Activated T-cell treated with anti-CD3 and anti-CD28 coated beads, Interleukin-2, amount 50 U/mL, for 72 hours (primary cell): ENCODE results near the gene EXD3. TPM values are rescaled to one million over a fixed set of nuclear protein-coding genes. Genes with fewer than 3 reads are reported as not detected.

ENCODE experiments used
- ATAC-seq, 2 donors: fragments of 150-1000 bp; cut with Tn5 transposase; replicated peaks in 1 of 2; 2 replicates each; pipeline ENCODE4 v1.10.0; 2021; ENCODE audit warnings: moderate library complexity in 2 of 2, mild to moderate bottlenecking in 1 of 2
- DNase-seq, 2 donors: peaks; one replicate each; pipeline ENCODE4 v3.0.0; 2021 to 2022; ENCODE audit warnings: mixed read lengths in 1 of 2
- H3K27ac Mint-ChIP-seq: one replicate; pipeline ENCODE4 v1.8.0; 2022; ENCODE audit warnings: mild to moderate bottlenecking, moderate library complexity, mixed read lengths
- H3K27me3 Mint-ChIP-seq: one replicate; pipeline ENCODE4 v1.8.0; 2022; ENCODE audit warnings: low read depth, mixed read lengths
- H3K36me3 Mint-ChIP-seq, 2 donors: one replicate each; pipeline ENCODE4 v1.8.0; 2022; ENCODE audit warnings: mixed read lengths in 2 of 2, mild to moderate bottlenecking in 1 of 2; ENCODE audit not compliant: insufficient read depth in 2 of 2
- H3K4me1 Mint-ChIP-seq: one replicate; pipeline ENCODE4 v1.8.0; 2022; ENCODE audit warnings: low read depth, mixed read lengths
- H3K4me3 Mint-ChIP-seq, 2 donors: one replicate each; pipeline ENCODE4 v1.8.0; 2022; ENCODE audit warnings: mild to moderate bottlenecking in 2 of 2, mixed read lengths in 2 of 2, moderate library complexity in 2 of 2
- H3K9me3 Mint-ChIP-seq, 2 donors: one replicate each; pipeline ENCODE4 v1.8.0; 2022; ENCODE audit warnings: mixed read lengths in 2 of 2
- total RNA-seq, 2 donors: library from RNA; stranded (reverse); gene quantifications; one replicate each; pipeline ENCODE4 v1.2.3, GENCODE V29; 2022

EXD3 gene
- total RNA-seq, 2 donors from 2014 or later, result 23.7 to 26.0 TPM

DNA sequence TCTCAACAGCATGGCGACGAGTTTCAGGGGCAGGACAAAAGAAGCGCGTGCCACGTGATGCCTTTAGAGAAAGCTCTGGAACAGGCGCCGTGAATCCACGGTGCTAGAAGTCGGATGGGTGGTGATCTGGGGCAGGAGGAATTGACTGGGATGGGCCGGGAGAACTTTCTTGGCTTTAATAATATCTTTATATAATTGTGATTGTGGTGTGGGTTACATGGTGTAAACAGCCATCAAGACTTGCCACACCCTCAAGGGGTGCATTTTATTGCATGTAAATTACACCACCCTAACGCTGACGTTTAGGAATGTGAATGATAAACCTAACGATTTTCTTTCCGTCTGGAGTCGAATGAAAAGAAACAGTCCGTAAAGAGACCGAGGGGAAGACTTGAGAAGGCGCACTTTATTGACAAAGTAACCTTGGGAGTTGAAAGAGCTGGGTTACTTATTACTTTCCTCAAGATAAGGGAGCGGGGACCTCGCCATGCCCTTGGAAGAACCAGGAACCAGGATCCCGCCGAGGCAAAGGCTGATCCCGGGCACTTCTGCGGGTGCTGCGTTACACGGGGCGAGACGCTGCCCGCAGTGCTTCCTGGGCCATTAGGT, 129.4 kb downstream of the EXD3 start:
- Mint-ChIP-seq H3K9me3 (no peaks in the 10 kb centered on the region), H3K4me1 (peaks cover 10% of the 10 kb centered on the region), H3K27me3 (peaks cover 26% of the 10 kb centered on the region), H3K27ac (no peak overlapping the region), H3K36me3 (no peaks in the 10 kb centered on the region), H3K4me3 (no peak overlapping the region)
- DNase-seq (no peak), ATAC-seq (no peak)

DNA sequence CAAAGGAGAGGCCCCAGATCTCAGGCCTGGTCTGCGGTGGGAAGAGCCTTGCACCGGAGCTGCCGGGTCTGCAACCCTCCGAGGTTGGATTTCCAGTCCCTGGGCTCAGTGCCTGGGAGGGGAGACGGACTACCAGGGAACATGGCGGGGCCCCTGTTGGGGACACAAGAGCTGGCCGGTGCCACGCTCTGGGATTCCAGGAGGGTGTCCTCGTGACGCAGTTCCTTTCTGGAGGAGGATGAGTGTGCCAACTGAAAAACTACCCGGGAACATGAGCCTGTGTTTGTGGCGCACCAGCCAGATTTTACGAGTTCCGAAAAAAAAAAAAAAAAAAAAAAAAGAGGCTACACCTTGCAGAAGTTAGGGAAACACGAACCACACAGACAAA, 129.9 kb downstream of the EXD3 start:
- Mint-ChIP-seq H3K9me3 (no peaks in the 10 kb centered on the region), H3K4me1 (peaks cover 10% of the 10 kb centered on the region), H3K36me3 (no peaks in the 10 kb centered on the region), H3K4me3 (no peak overlapping the region), H3K27me3 (peaks cover 23% of the 10 kb centered on the region), H3K27ac (no peak overlapping the region)
- DNase-seq (no peak), ATAC-seq (no peak)

DNA sequence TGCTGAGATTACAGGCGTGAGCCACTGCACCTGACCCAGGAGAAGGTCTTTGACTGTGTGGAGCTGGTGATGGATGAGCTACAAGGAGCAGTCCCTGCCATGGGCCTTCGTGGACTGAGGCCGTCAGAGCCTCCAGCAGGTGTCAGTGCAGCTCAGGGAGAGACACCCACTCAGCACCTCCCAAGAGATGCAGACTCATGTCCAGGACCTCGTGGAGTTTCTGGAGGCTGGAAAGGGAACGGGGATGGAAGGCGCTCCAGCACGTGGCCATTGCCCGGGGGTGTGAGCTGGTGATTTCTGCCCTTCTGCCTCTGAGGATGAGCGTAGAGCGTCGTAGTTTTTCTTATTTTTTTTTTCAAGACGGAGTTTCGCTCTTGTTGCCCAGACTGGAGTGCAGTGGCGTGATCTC, 136.0 kb downstream of the EXD3 start:
- DNase-seq (no peak), ATAC-seq (peak; percentile 52 to 73)
- peaks cover 9% of the 10 kb centered on the region for H3K27me3 Mint-ChIP-seq
- H3K27ac Mint-ChIP-seq, result no peak overlapping the region
- H3K4me1 Mint-ChIP-seq, result no peaks in the 10 kb centered on the region
- H3K9me3 Mint-ChIP-seq, result no peaks in the 10 kb centered on the region
- no peak overlapping the region for H3K4me3 Mint-ChIP-seq
- no peaks in the 10 kb centered on the region for H3K36me3 Mint-ChIP-seq

DNA sequence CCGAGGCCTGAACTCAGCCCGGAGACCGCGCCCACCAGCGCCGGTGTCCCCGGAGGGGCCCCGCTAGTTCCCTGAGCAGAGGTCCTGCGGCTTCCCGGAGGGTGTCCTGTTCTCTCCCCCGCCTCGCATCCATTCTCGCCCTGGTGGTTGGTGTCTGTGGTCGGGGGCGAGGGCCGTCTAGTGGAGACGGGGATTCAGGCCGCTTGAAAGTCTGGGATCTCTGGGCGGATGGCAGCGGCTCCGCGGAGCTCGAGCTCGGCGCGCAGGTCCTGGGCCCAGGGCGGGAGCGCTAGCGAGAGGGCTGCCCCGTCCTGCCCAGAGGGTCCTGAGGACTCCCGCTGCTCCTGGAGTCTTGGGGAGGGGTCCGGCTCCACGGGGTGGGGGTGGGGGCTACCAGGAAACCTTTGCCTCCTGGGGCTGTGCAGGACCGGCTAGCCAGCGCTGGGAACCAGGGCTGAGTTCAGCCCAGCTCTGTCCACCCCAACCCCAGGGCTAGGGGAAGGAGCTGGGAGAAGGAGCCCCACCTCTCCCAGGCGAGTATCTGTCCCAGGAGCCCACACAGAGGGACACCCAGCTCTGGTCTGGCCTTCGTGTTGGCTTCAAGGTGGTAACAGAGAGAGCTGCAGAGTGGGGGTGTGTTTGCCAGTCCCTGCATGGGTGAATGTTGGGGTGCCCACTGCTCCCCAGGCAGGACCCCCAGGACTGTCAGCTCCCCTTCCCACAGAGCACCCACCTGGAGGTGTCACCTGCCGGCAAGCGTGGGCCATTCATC, 141.4 kb downstream of the EXD3 start:
- H3K4me3 Mint-ChIP-seq, result no peak overlapping the region
- no peaks in the 10 kb centered on the region for H3K36me3 Mint-ChIP-seq
- peaks cover 11% of the 10 kb centered on the region for H3K4me1 Mint-ChIP-seq
- DNase-seq (no peak), ATAC-seq (no peak)
- no peak overlapping the region for H3K27ac Mint-ChIP-seq
- H3K9me3 Mint-ChIP-seq, result no peaks in the 10 kb centered on the region
- H3K27me3 Mint-ChIP-seq, result peaks cover 10% of the 10 kb centered on the region

DNA sequence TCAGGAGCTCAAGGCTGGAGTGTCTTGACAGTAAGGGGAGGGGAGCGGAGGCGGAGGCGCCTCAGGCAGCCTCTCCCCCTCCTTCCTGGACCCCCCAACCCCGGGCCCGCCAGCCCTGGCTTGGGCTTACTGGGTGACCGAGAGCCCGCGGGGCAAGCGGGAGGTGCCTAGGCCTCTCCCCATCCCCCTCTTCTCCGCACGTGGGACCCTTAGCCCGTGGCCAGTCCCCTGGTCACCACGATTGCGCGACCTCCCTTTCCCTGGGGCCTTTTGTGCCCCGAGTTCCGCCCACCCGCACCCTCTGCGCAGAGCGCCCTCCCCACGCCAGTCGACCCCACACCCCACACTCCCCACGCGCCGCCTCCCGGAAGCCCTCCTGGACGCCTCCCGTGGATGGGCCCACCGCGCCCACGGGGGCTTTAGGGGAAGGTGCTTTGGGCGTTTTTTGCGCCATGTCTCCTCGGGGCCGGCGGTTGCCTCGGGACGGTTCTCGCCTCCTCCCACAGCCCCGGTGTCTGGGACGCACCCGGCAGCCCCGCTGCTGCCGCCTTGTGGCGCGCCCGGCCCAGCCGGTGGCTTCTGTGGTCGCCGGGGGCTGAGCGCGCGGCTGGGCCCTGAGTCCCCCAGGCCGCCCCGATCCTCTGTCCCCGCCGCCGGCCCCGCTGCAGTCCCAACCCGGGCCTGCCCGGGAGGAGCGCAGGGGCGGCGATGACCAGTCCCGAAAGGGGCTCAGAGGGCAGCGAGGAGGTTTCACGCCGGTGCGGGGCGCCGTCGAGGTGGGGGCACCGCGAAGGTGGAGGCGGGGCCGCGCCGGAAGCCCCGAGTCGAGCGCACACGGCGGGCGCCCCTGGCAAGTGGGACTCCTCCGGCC, 142.3 kb downstream of the EXD3 start:
- H3K27me3 Mint-ChIP-seq, result peaks cover 10% of the 10 kb centered on the region
- H3K9me3 Mint-ChIP-seq, result no peaks in the 10 kb centered on the region
- DNase-seq (no peak), ATAC-seq (peak in 1 of 2 donors; percentile 38)
- no peak overlapping the region for H3K4me3 Mint-ChIP-seq
- H3K4me1 Mint-ChIP-seq, result peaks cover 12% of the 10 kb centered on the region
- H3K27ac Mint-ChIP-seq, result no peak overlapping the region
- H3K36me3 Mint-ChIP-seq, result no peaks in the 10 kb centered on the region

DNA sequence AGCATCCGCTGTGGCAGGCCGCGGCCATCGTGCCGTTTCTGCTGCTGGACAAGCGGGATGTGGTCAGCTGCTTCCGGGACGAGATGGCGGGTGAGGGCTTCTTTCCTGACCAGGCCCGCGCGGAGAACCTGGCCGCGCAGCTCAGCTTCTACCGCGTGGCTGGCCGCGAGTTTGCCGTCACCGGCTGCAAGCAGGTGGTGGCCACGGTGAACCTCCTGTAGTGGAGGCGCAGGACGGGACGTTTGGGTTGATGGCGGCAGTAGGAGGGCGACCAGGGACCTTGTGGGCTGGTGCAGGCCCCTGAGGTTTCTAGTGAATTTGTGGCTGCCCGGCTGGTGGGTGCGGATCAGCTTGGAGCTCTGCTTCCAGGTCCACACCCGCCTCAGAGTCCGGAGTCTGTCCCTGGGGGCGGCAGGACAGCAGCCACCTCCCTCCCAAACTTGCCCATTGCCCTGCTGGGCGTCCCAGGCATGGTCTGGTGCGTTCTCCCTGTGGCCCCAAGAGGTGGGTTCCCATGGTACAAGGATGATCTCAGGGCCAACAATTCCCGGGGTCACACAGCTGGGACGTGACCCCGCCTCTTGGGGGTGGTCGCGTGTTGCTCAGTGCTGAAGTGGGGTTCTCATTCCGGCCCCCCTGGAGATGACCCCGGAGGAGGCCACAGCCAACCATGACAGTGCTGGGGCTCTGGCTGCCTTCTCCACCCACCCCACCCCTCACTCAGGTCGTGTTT, 143.1 kb downstream of the EXD3 start:
- ATAC-seq (no peak), DNase-seq (no peak)
- Mint-ChIP-seq H3K4me3 (no peak overlapping the region), H3K27ac (no peak overlapping the region), H3K9me3 (no peaks in the 10 kb centered on the region), H3K4me1 (peaks cover 12% of the 10 kb centered on the region), H3K27me3 (peaks cover 10% of the 10 kb centered on the region), H3K36me3 (no peaks in the 10 kb centered on the region)

DNA sequence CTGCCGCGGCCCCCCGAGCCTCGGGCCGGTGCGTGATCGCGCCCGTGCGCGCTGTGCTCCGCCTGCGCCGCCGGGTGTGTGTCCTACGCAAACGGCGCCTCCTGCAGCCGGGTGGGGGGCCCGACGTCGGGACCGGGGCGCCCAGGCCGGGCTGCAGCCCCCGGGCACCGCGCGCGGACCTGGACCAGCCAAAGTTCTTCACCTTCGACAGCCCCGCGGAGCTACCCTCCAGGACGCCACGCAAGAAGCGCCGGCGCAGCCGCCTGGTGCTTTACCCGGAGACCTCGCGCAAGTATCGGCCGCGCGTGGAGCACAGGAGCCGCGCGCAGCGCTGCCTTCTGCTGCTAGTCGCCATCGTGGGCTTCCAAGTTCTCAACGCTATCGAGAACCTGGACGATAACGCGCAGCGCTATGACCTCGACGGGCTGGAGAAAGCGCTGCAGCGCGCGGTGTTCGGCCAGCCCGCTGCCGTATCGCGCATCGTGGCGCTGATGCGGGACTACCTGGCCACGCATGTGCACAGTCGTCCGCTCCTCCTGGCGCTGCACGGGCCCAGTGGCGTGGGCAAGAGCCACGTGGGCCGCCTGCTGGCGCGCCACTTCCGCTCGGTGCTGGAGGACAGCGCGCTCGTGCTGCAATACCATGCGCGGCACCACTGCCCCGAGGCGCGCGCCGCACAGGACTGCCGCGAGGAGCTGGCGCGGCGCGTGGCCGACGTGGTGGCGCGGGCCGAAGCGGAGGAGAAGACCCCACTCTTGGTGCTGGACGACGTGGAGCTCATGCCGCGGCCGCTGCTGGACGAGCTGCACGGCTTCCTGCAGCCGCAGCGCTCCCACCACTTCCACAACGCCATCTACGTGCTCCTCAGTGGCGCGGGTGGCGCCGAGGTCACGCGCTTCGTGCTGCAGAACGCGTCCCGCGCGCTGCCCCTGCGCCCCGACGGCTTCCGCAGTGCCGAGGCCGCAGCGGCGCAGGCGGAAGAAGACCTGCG, 143.9 kb downstream of the EXD3 start:
- ATAC-seq, result no peak
- H3K4me1 Mint-ChIP-seq, result peaks cover 12% of the 10 kb centered on the region
- no peak overlapping the region for H3K27ac Mint-ChIP-seq
- H3K27me3 Mint-ChIP-seq, result peaks cover 10% of the 10 kb centered on the region
- DNase-seq, result no peak
- no peaks in the 10 kb centered on the region for H3K9me3 Mint-ChIP-seq
- H3K4me3 Mint-ChIP-seq, result no peak overlapping the region
- H3K36me3 Mint-ChIP-seq, result no peaks in the 10 kb centered on the region

DNA sequence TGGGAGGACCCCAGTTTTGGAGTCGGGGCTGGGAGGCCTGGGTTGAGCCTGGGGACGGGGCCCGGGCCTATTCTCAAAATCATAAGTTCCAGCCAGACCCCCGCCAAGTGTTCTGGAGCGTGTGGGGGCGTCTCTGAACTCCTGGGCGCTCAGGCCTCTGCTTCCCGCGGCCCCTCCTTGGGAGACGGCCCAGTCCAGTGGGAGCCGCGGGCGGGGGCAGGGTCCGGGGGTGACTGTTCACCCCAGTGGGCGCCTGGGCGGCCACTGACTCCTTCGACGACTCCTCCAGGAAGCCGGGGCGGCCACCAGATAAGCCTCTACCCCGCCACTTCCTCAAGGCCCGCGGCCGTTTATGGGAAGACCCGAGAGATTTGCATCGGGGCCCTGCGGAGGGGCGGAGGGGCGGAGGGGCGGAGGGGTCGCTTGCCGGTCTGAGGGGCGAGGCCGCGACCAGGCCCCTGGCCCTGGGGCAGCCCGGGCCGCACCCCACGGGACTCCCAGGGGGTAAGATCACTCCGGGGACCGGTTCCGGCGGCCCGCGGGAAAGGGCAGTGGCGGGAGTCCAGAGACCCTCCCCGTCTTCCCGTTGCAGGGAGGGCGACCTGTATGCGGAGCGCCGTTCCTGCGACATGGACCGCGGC, 144.8 kb downstream of the EXD3 start:
- no peak for DNase-seq
- no peak overlapping the region for H3K27ac Mint-ChIP-seq

DNA sequence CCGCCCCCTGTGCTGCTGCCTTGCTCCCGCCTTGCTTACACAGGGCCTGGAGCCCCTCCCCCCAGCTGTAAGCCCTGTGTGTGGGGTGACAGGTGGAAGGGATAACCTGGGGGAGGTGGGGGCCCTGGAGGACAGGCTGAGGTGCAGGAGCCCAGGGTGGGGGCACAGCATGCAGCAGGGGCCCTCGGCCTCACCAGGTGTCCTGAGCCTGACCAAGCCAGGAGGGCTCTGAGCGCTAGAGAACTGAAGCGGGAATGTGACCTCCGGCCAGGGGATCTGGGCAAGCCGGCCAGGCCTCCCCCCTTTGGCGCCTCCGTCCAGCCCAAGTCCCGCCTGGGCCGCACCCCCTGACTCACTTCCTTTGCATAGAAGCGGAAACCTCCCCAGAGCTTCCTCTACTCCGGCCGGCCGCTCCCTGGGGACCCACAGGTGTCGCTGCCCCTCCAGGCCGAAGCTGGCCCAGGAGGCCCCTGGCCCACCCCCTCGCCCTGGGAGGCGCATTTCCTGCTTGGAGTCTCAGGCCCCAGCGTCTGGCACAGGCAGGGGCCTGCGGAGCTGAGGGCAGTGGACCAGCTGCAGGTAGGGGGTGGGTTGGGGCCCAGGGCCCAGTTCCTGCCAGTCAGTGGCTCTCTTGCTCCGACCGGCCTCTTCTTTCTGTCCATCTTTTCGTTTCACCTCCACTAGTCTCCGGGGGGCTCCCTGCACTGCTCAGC, 145.5 kb downstream of the EXD3 start, which contains the start of gene TOR4A:
Gene TOR4A (plus strand): TSS at position 398 of the 713 bp plus-strand sequence. CDS start 964 bp downstream, outside the sequence.
- Mint-ChIP-seq H3K36me3 (peaks cover 0 to 2% of the 10 kb centered on the region in 2 donors), H3K9me3 (no peaks in the 10 kb centered on the region), H3K27ac (peak within 1 kb of the TSS; percentile 4), H3K4me3 (peak within 1 kb of the TSS; percentile 86 to 95), H3K4me1 (peaks cover 12% of the 10 kb centered on the region), H3K27me3 (peaks cover 7% of the 10 kb centered on the region)
- ATAC-seq (peak; percentile 75 to 86), DNase-seq (peak; percentile 58 to 73)

More for the DNA sequence above, 144.8 kb downstream of the EXD3 start:
- Mint-ChIP-seq H3K4me1 (peaks cover 12% of the 10 kb centered on the region), H3K36me3 (peaks cover 0 to 2% of the 10 kb centered on the region in 2 donors), H3K27me3 (peaks cover 10% of the 10 kb centered on the region), H3K4me3 (peak overlapping the region; percentile 86 to 95), H3K9me3 (no peaks in the 10 kb centered on the region)
- peak in 1 of 2 donors; percentile 21 for ATAC-seq

DNA sequence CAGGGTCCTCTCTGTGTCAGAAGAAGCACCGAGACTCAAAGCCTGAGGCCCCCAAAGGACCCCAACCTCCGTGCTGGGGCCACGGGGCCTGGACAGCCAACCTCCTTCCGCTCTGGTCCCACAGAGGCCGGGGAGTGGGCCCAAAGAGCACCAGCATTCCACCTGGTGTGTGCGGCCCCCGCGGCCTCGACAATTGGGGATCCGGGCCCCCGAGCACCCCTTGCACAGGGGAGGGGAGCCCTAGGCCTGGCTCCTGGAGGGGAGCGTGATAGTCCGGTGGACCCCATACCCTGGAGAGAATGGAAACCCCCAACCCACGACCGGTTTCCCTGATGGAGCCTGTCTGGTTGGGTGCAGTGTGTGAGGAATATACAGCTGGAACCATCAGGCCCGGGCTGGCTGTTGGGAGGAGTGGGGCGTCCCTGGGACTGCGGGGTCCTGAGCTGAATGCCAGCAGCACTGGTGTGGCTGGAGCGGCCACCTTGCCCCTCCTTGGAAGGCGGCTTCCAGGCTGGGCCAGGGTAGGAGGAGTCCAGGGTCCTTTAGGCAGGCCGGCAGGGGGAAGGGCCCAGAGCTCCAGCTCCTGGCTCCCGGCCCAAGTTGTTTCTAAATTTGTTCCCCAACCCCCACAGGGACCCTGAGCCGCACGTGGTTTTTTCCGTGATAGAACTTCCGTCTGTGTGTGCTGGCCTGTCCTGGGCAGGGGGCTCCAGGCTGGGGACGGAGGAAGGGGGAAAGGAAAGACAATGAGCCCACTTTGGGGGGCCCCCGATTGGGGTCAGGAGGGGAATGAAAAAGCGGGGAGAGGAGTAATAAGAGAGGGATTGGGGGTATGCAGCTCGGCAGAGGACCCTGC, 146.3 kb downstream of the EXD3 start:
- ATAC-seq, result no peak
- H3K4me3 Mint-ChIP-seq, result peak overlapping the region; percentile 86 to 95

More for the DNA sequence above, 146.3 kb downstream of the EXD3 start:
- Mint-ChIP-seq H3K4me1 (peaks cover 12% of the 10 kb centered on the region), H3K27me3 (no peaks in the 10 kb centered on the region), H3K9me3 (no peaks in the 10 kb centered on the region), H3K27ac (no peak overlapping the region), H3K36me3 (peaks cover 0 to 2% of the 10 kb centered on the region in 2 donors)
- DNase-seq, result no peak
